RCC 7860 (cell line): ENCODE measurements around the gene STRBP.
A peak's percentile ranks its signal among the peaks of the same experiment; 100 is the strongest.
"Not testable (repeated sequence)": the region's sequence is repeated elsewhere in the genome, so short reads cannot be mapped to it uniquely, and the experiment has no call there.

Experiments used
- DNase-seq: peaks from one replicate; pipeline ENCODE4 v3.0.0-alpha.2; 2015; ENCODE audit warnings: low spot score
- FAIRE-seq: peaks from 2 replicates; lab custom pipeline; 2012; peaks lifted over from hg19 to GRCh38; lab: Jason Lieb, UNC

The STRBP gene

GRCh38 chr9:123200469-123200868 is 67.9 kb downstream of the STRBP start:
- DNase-seq, FAIRE-seq: not testable (repeated sequence)

- no peak for FAIRE-seq
These were observed 72.3 kb downstream of the STRBP start for GRCh38 chr9:123196124-123196523.

GRCh38 chr9:123194023-123194422 is 74.4 kb downstream of the STRBP start:
- DNase-seq (no peak), FAIRE-seq (no peak)

More at GRCh38 chr9:123196124-123196523, 72.3 kb downstream of the STRBP start:
- no peak for DNase-seq

- FAIRE-seq (no peak), DNase-seq (no peak)
These were observed 76.7 kb downstream of the STRBP start for GRCh38 chr9:123191680-123192079.

- DNase-seq (no peak), FAIRE-seq (no peak)
These were observed 77.1 kb downstream of the STRBP start for GRCh38 chr9:123191260-123191659.

GRCh38 chr9:123187131-123187530 is 81.3 kb downstream of the STRBP start:
- FAIRE-seq: no peak
- no peak for DNase-seq

- FAIRE-seq, DNase-seq: not testable (repeated sequence)
These were observed 82.4 kb downstream of the STRBP start for GRCh38 chr9:123186029-123186428.

GRCh38 chr9:123176949-123177348 is 91.4 kb downstream of the STRBP start:
- DNase-seq: no peak
- no peak for FAIRE-seq

GRCh38 chr9:123175854-123176629 is 92.3 kb downstream of the STRBP start:
- DNase-seq (no peak), FAIRE-seq (peak; percentile 50)

- FAIRE-seq (no peak), DNase-seq (no peak)
These were observed 93.4 kb downstream of the STRBP start for GRCh38 chr9:123174887-123175518.

- DNase-seq: no peak
- FAIRE-seq: no peak
These were observed 94.3 kb downstream of the STRBP start for GRCh38 chr9:123174079-123174478.

- DNase-seq: no peak
- FAIRE-seq: no peak
These were observed 98.5 kb downstream of the STRBP start for GRCh38 chr9:123169926-123170325.

- FAIRE-seq: no peak
- no peak for DNase-seq
These were observed 99.8 kb downstream of the STRBP start for GRCh38 chr9:123168586-123168985.

GRCh38 chr9:123167474-123167873 is 100.9 kb downstream of the STRBP start:
- no peak for DNase-seq
- no peak for FAIRE-seq

GRCh38 chr9:123165813-123166212 is 102.6 kb downstream of the STRBP start:
- no peak for DNase-seq
- no peak for FAIRE-seq

GRCh38 chr9:123164285-123164684 is 104.1 kb downstream of the STRBP start:
- FAIRE-seq: no peak
- DNase-seq: no peak

- FAIRE-seq: no peak
These were observed 105.5 kb downstream of the STRBP start for GRCh38 chr9:123162791-123163345.

GRCh38 chr9:123162360-123162759 is 106.0 kb downstream of the STRBP start:
- FAIRE-seq (no peak), DNase-seq (no peak)

More at GRCh38 chr9:123162791-123163345, 105.5 kb downstream of the STRBP start:
- DNase-seq: no peak

GRCh38 chr9:123157221-123157620 is 111.2 kb downstream of the STRBP start:
- FAIRE-seq (no peak), DNase-seq (no peak)

- no peak for FAIRE-seq
- no peak for DNase-seq
These were observed 117.5 kb downstream of the STRBP start for GRCh38 chr9:123150708-123151503.

- DNase-seq: no peak
- FAIRE-seq: no peak
These were observed 119.3 kb downstream of the STRBP start for GRCh38 chr9:123149067-123149466.
